ENCODE measurements around the gene COMMD1. TPM values are rescaled to one million over a fixed set of nuclear protein-coding genes. Genes with fewer than 3 reads are reported as not detected.
"Not testable (repeated sequence)": the region's sequence is repeated elsewhere in the genome, so short reads cannot be mapped to it uniquely, and the experiment has no call there.

The COMMD1 gene
- total RNA-seq, 1 donor, result 60.7 TPM

GRCh38 chr2:62152000-62152399 is 246.5 kb downstream of the COMMD1 start:
- peak; percentile 19 for DNase-seq (ENCODE audit: low read depth)
- no peak for TF ChIP-seq CTCF (IDR thresholded peaks at IDR 0.05; ENCODE audit: insufficient read depth, low read length)
- H3K4me3 ChIP-seq (ENCODE audit: low read depth, low read length), result no peak overlapping the region

- no peak overlapping the region for H3K4me3 ChIP-seq (ENCODE audit: low read depth, low read length)
- DNase-seq (ENCODE audit: low read depth), result no peak
- no peak for TF ChIP-seq CTCF (IDR thresholded peaks at IDR 0.05; ENCODE audit: insufficient read depth, low read length)
Measured at GRCh38 chr2:62156861-62157496, 251.5 kb downstream of the COMMD1 start.

- DNase-seq (ENCODE audit: low read depth), result no peak
- no peak for TF ChIP-seq CTCF (IDR thresholded peaks at IDR 0.05; ENCODE audit: insufficient read depth, low read length)
- H3K4me3 ChIP-seq (ENCODE audit: low read depth, low read length), result no peak overlapping the region
Measured at GRCh38 chr2:62158444-62159121, 253.1 kb downstream of the COMMD1 start.

- not testable (repeated sequence) for DNase-seq (ENCODE audit: low read depth); H3K4me3 ChIP-seq (ENCODE audit: low read depth, low read length)
Measured at GRCh38 chr2:62160691-62161090, 255.2 kb downstream of the COMMD1 start.

- TF ChIP-seq CTCF (IDR thresholded peaks at IDR 0.05; ENCODE audit: insufficient read depth, low read length), result no peak
- no peak overlapping the region for H3K4me3 ChIP-seq (ENCODE audit: low read depth, low read length)
- no peak for DNase-seq (ENCODE audit: low read depth)
Measured at GRCh38 chr2:62163106-62163831, 257.8 kb downstream of the COMMD1 start.

GRCh38 chr2:62163834-62164233 is 258.4 kb downstream of the COMMD1 start:
- no peak overlapping the region for H3K4me3 ChIP-seq (ENCODE audit: low read depth, low read length)
- no peak for TF ChIP-seq CTCF (IDR thresholded peaks at IDR 0.05; ENCODE audit: insufficient read depth, low read length)
- DNase-seq (ENCODE audit: low read depth), result no peak

GRCh38 chr2:62175728-62176127 is 270.3 kb downstream of the COMMD1 start:
- no peak for DNase-seq (ENCODE audit: low read depth)
- TF ChIP-seq CTCF (IDR thresholded peaks at IDR 0.05; ENCODE audit: insufficient read depth, low read length), result no peak
- no peak overlapping the region for H3K4me3 ChIP-seq (ENCODE audit: low read depth, low read length)
